ACC112 (cell line): ENCODE data around the gene CIB4.

ENCODE experiments used
- H2AFZ ChIP-seq: fragments of 200-600 bp; sonication (generic); one replicate; pipeline ENCODE4 v1.6.0; 2017; ENCODE audit warnings: antibody characterized with exemption, low read length; ENCODE audit not compliant: unreplicated experiment
- H3K27ac ChIP-seq: fragments of 200-600 bp; sonication (generic); 2 replicates; pipeline ENCODE4 v1.5.1; 2014; ENCODE audit warnings: low read depth, mild to moderate bottlenecking, antibody characterized with exemption, low read length, moderate library complexity
- H3K27me3 ChIP-seq: fragments of 200-600 bp; sonication (generic); 2 replicates; pipeline ENCODE4 v1.6.1; 2014; ENCODE audit warnings: mild to moderate bottlenecking, antibody characterized with exemption, low read length, moderate library complexity, mixed read lengths; ENCODE audit not compliant: insufficient read depth
- H3K36me3 ChIP-seq: fragments of 200-600 bp; sonication (generic); 2 replicates; pipeline ENCODE4 v1.6.1; 2016; ENCODE audit warnings: mild to moderate bottlenecking, antibody characterized with exemption, low read length, moderate library complexity, mixed read lengths; ENCODE audit not compliant: insufficient read depth
- H3K4me1 ChIP-seq: fragments of 200-600 bp; sonication (generic); one replicate; pipeline ENCODE4 v1.6.1; 2016; ENCODE audit warnings: low read length, mixed read lengths; ENCODE audit not compliant: insufficient read depth, unreplicated experiment, control insufficient read depth
- H3K4me3 ChIP-seq: fragments of 200-600 bp; sonication (generic); 2 replicates; pipeline ENCODE4 v1.5.1; 2014; ENCODE audit warnings: mild to moderate bottlenecking, low read depth, low read length
- H3K79me2 ChIP-seq: fragments of 200-600 bp; sonication (generic); one replicate; pipeline ENCODE4 v1.6.0; 2016; ENCODE audit warnings: low read length; ENCODE audit not compliant: control insufficient read depth, unreplicated experiment, insufficient read depth

CIB4 gene

GRCh38 chr2:26575836-26576564 lies 65.2 kb downstream of the CIB4 start:
- no peak overlapping the region for H2AFZ ChIP-seq
- no peak overlapping the region for H3K27ac ChIP-seq
- H3K27me3 ChIP-seq, result peaks cover 73% of the 10 kb centered on the region
- no peaks in the 10 kb centered on the region for H3K36me3 ChIP-seq
- H3K79me2 ChIP-seq, result no peaks in the 10 kb centered on the region
- no peak overlapping the region for H3K4me3 ChIP-seq
- no peaks in the 10 kb centered on the region for H3K4me1 ChIP-seq

DNA sequence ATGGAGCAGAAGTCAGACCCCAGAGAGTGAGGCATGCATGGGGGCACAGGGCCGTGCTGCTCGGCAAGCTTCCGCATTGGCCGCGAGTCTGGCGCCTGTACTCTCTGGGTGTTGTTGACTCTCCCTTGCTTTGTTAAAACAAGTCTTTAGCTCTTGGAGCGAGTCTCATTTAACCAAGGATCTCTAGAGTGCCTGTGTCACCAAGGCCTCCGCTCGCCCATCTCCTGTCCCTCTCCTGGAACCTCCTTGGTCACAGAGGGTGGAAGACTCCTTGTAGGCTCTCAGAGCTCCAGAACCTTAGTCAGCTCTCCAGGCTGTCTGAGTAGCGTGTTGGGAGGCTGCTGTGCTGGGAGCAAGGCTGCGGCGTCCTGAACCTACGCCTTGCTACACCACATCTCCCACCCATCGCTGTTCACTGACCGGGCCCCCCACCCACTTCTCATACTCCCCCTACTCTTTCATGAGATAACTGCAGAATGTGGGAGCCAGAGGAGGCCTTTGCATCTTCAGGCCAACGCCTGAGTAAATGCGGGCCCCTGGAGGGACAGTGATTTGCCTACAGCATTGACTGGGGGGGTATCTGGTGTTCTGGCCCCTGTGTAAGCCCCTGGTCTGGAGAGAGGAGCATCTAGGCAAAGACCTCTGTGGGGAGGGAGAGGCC lies 66.1 kb downstream of the CIB4 start:
- peaks cover 71% of the 10 kb centered on the region for H3K27me3 ChIP-seq
- no peaks in the 10 kb centered on the region for H3K79me2 ChIP-seq
- H3K4me3 ChIP-seq, result no peak overlapping the region
- H3K36me3 ChIP-seq, result no peaks in the 10 kb centered on the region
- no peaks in the 10 kb centered on the region for H3K4me1 ChIP-seq
- H3K27ac ChIP-seq, result no peak overlapping the region
- no peak overlapping the region for H2AFZ ChIP-seq

DNA sequence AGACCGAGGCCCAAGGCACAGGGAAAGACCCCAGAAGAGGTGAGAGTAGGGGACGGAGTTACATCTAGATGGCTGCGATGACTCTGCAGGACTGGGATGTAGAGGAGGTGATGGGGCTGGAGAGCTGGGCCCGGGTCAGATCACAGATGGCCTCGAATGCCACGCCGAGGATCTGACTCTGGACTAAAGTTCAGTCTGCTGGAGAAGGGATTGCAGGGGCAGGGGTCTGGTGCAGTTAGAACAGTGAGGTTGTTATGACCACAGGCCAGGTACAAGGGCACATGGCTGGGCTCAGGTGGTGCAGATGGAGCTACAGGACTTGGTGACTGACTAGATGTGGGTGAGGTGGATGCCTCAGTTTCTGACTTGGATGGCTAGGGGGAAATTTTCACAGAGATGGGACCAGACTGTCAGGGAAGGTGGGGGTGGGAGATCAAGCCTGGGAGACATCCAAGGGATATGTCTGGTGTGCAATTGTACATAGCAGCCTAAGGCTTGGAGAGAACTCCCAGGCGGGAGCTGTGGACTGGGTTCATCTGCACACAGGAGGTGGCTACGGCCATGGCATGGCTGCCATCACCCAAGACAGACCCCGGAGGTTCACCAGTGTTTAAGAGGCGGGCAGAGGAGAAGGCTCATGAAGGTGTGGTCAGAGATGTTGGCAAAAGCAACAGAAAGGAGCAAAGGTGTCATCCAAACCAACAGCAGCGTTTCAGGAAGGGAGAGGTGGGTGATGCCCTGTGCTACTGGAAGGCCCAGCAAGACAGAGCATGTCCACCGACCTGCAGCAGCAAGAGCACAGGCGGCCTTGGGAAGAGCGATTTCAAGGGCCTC lies 66.9 kb downstream of the CIB4 start:
- Histone ChIP-seq H3K36me3 (no peaks in the 10 kb centered on the region), H3K4me1 (no peaks in the 10 kb centered on the region), H3K4me3 (no peak overlapping the region), H3K79me2 (no peaks in the 10 kb centered on the region), H3K27ac (no peak overlapping the region), H2AFZ (no peak overlapping the region), H3K27me3 (peaks cover 71% of the 10 kb centered on the region)

DNA sequence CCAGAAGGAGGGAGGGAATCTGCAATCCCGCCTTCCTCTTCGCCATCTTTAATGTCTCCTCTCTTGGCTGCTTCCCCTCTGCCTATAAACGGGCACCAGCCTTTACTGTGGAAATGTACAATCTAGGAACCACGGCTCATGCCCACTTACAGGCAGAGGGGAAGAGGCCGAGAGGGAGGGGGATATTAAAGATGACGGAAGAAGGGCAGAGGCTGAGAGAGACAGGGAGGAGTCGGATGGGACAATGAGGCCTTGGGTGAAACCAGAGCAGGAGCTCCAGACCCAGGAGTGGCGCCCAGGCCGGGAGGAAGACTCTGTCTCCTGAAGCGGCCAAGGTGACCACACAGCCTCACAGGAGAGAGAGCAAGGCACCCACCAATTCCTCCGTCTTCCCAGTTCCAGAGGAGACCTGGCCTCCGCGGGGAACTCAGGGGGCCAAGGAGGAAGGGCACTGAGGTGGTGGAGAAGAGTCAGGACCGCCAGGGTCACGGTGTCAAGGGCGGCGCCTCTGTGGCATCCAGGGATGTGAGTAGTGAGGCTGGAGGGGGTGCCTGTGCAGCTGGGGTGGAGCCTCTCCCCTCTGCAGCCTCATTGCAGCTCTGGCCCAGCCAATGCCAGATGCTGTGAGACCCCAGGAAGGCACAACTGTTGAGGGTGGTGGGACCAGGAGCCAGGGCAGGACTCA lies 67.8 kb downstream of the CIB4 start:
- Histone ChIP-seq H3K27ac (no peak overlapping the region), H3K4me3 (no peak overlapping the region), H3K27me3 (peaks cover 69% of the 10 kb centered on the region), H3K79me2 (no peaks in the 10 kb centered on the region), H3K4me1 (no peaks in the 10 kb centered on the region), H3K36me3 (no peaks in the 10 kb centered on the region), H2AFZ (no peak overlapping the region)

DNA sequence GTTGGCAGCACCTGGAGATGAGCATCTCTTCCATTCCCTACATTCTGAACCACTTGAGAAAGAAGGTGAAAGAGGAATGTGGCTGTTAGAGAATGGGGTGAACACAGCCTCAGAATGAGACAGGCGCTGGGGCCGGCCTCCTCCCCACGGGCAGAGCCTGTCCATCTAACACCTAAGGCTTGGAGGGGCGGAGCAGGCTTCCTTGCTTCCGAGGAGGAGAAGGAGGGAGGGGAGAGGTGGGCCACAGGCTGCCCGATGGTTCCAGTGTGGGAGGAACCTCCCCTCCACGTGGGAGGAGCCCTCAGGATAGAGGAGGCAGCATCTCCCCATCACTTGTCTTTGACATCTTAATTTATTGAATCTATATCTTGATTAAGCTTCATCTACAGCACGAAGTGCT lies 68.6 kb downstream of the CIB4 start:
- peaks cover 73% of the 10 kb centered on the region for H3K27me3 ChIP-seq
- H3K4me1 ChIP-seq, result no peaks in the 10 kb centered on the region
- H3K4me3 ChIP-seq, result no peak overlapping the region
- H3K79me2 ChIP-seq, result no peaks in the 10 kb centered on the region
- H2AFZ ChIP-seq, result no peak overlapping the region
- H3K36me3 ChIP-seq, result no peaks in the 10 kb centered on the region
- no peak overlapping the region for H3K27ac ChIP-seq

GRCh38 chr2:26571316-26571715 lies 69.8 kb downstream of the CIB4 start:
- Histone ChIP-seq H3K79me2 (no peaks in the 10 kb centered on the region), H3K27ac (no peak overlapping the region), H2AFZ (no peak overlapping the region), H3K36me3 (no peaks in the 10 kb centered on the region), H3K4me3 (no peak overlapping the region), H3K27me3 (peaks cover 79% of the 10 kb centered on the region), H3K4me1 (no peaks in the 10 kb centered on the region)

DNA sequence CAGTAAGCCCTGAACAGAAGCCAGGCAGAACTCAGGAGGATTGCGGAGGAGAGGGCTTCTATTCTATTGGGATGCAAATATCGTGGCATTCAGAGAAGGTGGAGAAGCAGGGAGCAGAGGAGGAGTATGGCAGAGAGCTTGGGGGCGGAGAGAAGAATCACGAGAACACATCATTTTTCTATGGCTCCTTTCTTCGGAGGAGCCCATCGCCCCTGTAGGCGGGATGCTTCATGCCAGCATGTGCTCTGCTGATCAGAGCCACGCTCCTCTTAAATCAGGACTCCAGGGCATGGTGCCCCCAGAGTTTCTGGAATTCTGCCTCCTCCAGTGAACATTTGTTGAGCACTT lies 71.1 kb downstream of the CIB4 start:
- Histone ChIP-seq H3K4me3 (no peak overlapping the region), H3K4me1 (no peaks in the 10 kb centered on the region), H3K79me2 (no peaks in the 10 kb centered on the region), H3K27me3 (peaks cover 91% of the 10 kb centered on the region), H3K36me3 (no peaks in the 10 kb centered on the region), H2AFZ (no peak overlapping the region), H3K27ac (no peak overlapping the region)

DNA sequence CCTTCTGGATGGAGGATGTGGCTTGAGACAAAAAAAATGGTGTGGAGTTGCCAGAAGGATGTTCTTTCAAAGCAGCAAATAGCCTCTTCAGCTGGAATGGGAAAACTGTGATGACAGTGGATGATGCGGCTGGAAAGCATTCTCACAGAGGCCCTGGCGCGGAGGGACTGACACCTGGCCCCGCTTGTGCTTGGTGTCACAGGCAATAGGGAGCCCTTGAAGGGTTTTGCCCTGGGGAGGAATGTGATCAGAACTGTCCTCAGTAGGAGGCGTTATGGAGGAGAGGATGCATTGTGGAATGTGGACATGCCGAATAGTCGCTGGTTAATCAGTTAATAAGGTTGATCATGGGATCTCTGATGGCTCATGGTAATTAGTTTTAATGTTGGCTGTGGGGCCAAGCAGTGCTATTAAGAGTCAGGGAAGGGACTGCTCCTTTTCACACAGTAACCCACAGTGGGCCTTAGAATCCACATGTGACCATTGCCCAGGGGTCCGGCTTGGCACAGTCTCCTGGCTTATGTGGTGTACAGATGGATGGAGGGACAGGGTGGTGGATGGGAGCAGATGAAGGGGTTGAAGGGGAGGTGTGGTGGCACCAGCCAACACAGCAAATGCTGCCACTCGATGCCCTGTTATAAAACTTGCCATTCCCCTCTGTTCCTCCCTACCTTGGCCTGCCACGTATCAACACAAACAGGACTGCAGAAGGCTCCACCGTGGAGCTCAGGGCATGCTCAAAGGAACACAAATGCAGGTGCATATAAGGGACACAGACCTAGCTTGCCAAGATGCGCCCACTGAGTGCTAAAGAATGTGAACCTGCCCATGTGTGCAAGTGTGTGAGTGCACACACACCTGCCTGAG lies 71.7 kb downstream of the CIB4 start:
- H3K36me3 ChIP-seq, result no peaks in the 10 kb centered on the region
- no peak overlapping the region for H3K27ac ChIP-seq
- H2AFZ ChIP-seq, result no peak overlapping the region
- no peaks in the 10 kb centered on the region for H3K4me1 ChIP-seq
- H3K79me2 ChIP-seq, result no peaks in the 10 kb centered on the region
- H3K4me3 ChIP-seq, result no peak overlapping the region
- peaks cover 93% of the 10 kb centered on the region for H3K27me3 ChIP-seq

- no peak overlapping the region for H2AFZ ChIP-seq
- peaks cover 94% of the 10 kb centered on the region for H3K27me3 ChIP-seq
- no peaks in the 10 kb centered on the region for H3K36me3 ChIP-seq
- no peaks in the 10 kb centered on the region for H3K79me2 ChIP-seq
- peaks cover 2% of the 10 kb centered on the region for H3K4me1 ChIP-seq
- no peak overlapping the region for H3K27ac ChIP-seq
- no peak overlapping the region for H3K4me3 ChIP-seq
These were observed 72.9 kb downstream of the CIB4 start for GRCh38 chr2:26568076-26568890.
